Measurements from ENCODE around the gene CAMTA1. TPM values are rescaled to one million over a fixed set of nuclear protein-coding genes. Genes with fewer than 3 reads are reported as not detected.

CAMTA1 gene
- total RNA-seq, 1 experiment from 2014 or later, result 69.5 TPM

DNA sequence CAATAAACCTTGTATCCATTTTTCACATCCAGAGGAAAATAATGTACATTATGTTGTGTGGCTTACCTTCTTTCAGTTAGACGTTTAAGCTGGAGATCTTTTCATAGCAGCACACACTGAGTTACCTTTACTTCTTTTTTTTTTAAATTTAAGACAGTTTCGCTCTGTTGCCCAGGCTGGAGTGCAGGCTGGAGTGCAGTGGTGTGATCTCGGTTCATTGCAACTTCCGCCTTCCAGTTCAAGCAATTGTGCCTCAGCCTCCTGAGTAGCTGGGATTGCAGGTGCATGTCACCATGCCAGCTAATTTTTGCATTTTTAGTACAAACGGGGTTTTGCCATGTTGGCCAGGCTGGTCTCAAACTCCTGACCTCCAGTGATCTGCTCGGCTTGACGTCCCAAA lies 7.4 kb upstream of the CAMTA1 start (continued):
- TF ChIP-seq, protein P1, sequence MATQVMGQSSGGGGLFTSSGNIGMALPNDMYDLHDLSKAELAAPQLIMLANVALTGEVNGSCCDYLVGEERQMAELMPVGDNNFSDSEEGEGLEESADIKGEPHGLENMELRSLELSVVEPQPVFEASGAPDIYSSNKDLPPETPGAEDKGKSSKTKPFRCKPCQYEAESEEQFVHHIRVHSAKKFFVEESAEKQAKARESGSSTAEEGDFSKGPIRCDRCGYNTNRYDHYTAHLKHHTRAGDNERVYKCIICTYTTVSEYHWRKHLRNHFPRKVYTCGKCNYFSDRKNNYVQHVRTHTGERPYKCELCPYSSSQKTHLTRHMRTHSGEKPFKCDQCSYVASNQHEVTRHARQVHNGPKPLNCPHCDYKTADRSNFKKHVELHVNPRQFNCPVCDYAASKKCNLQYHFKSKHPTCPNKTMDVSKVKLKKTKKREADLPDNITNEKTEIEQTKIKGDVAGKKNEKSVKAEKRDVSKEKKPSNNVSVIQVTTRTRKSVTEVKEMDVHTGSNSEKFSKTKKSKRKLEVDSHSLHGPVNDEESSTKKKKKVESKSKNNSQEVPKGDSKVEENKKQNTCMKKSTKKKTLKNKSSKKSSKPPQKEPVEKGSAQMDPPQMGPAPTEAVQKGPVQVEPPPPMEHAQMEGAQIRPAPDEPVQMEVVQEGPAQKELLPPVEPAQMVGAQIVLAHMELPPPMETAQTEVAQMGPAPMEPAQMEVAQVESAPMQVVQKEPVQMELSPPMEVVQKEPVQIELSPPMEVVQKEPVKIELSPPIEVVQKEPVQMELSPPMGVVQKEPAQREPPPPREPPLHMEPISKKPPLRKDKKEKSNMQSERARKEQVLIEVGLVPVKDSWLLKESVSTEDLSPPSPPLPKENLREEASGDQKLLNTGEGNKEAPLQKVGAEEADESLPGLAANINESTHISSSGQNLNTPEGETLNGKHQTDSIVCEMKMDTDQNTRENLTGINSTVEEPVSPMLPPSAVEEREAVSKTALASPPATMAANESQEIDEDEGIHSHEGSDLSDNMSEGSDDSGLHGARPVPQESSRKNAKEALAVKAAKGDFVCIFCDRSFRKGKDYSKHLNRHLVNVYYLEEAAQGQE (IDR thresholded peaks at IDR 0.05; ENCODE audit: low read depth), result no peak
- no peak for TF ChIP-seq TCF7L2 (IDR thresholded peaks at IDR 0.05; ENCODE audit: borderline replicate concordance, extremely low read depth, insufficient read depth, insufficient read length)

DNA sequence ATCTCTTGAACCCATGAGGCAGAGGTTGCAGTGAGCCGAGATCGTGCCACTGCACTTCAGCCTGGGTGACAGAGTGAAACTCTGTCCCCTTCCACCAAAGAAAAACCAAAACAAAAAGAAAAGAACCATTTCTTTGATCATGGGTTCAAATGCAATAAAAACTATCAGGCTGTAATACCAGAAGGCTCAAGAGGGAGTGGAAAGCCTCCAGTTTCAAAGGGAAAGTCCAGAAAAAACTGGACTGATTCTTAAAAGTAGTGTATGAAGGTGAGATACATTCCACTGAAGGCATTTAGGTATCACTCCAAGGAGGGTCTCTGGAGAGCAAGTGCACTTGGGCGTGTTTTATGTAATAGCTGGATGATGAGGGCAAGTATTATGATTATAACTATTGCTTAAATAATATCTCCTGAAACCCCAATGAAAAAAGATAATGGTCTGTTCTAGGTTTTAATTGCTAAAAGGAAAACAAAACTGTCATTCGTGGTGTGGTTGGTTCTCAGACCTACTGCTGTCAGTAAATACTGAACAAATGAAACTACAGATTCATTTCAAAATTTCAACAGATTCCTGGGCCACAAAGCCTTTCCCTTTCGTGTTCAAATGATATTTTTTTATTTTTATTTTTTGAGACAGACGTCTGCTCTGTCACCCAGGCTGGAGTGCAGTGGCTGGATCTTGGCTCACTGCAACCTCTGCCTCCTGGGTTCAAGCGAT lies 6.0 kb upstream of the CAMTA1 start:
- intact Hi-C loops (cut with micrococcal nuclease), result no loop called here
- H3K9me2 ChIP-seq (ENCODE audit: insufficient read depth), result no peaks in the 10 kb centered on the region
- H3K79me2 ChIP-seq (ENCODE audit: insufficient read depth, low read length), result no peaks in the 10 kb centered on the region
- no peaks in the 10 kb centered on the region for H3K27me3 ChIP-seq (ENCODE audit: insufficient read depth, low read length)
- no peaks in the 10 kb centered on the region for H3K9me3 ChIP-seq (ENCODE audit: control insufficient read depth in 1 of 2, insufficient read depth in 1 of 2, low read depth in 1 of 2, low read length in 2 of 2)
- no peak overlapping the region for H2AFZ ChIP-seq (ENCODE audit: low read depth, low read length, poor library complexity, severe bottlenecking)
- H3K27ac ChIP-seq (ENCODE audit: low read depth, low read length), result no peak overlapping the region
- H3K4me3 ChIP-seq (replicated peaks in 1 of 2; ENCODE audit: low read depth in 1 of 2, low read length in 2 of 2), result no peak overlapping the region
- H3K9ac ChIP-seq (ENCODE audit: low read length), result no peak overlapping the region
- H3K36me3 ChIP-seq (ENCODE audit: control insufficient read depth in 1 of 2, insufficient read depth in 2 of 2, low read length in 2 of 2), result no peaks in the 10 kb centered on the region
- RAD21 ChIA-PET (ENCODE audit: low non-redundant PET in 1 of 2, low total read pairs in 2 of 2, uncharacterized antibody in 2 of 2, unreplicated experiment in 2 of 2), result no interaction called here
- H3K4me2 ChIP-seq (ENCODE audit: low read length), result no peak overlapping the region
- peaks cover 0 to 8% of the 10 kb centered on the region in 2 experiments; a peak in 3 of 4 replicates for H3K4me1 ChIP-seq (ENCODE audit: control insufficient read depth in 1 of 2, insufficient read depth in 2 of 2, low read length in 2 of 2)
- ATAC-seq, result no peak
- CTCF ChIA-PET, result no interaction called here
- POLR2A ChIA-PET, result no interaction called here
- H4K20me1 ChIP-seq (ENCODE audit: insufficient read depth), result no peaks in the 10 kb centered on the region
- DNase-seq (ENCODE audit: low read depth, low spot score), result no peak
- no TSS peak for BruUV-seq (replicated peaks)
- TF ChIP-seq FOSL1 (IDR thresholded peaks at IDR 0.05; ENCODE audit: low read depth) (no peak), ELF1 (IDR thresholded peaks at IDR 0.05; ENCODE audit: borderline replicate concordance, low read depth) (no peak), EGR1 (IDR thresholded peaks at IDR 0.05; ENCODE audit: low read depth) (no peak), SP1 (IDR thresholded peaks at IDR 0.05; ENCODE audit: low read depth) (no peak), POLR2A (IDR thresholded peaks at IDR 0.05; ENCODE audit: borderline replicate concordance, extremely low read depth, insufficient read depth, insufficient read length) (no peak), EZH2 (IDR thresholded peaks at IDR 0.05) (no peak), JUND (IDR thresholded peaks at IDR 0.05) (no peak), TCF7L2 (IDR thresholded peaks at IDR 0.05; ENCODE audit: borderline replicate concordance, extremely low read depth, insufficient read depth, insufficient read length) (no peak), CBX3 (IDR thresholded peaks at IDR 0.05; ENCODE audit: low read depth) (no peak), RAD21 (IDR thresholded peaks at IDR 0.05; ENCODE audit: low read depth) (no peak), YY1 (IDR thresholded peaks at IDR 0.05; ENCODE audit: extremely low read depth, insufficient replicate concordance, low read depth, low read length) (no peak)
- TF ChIP-seq, protein P2, sequence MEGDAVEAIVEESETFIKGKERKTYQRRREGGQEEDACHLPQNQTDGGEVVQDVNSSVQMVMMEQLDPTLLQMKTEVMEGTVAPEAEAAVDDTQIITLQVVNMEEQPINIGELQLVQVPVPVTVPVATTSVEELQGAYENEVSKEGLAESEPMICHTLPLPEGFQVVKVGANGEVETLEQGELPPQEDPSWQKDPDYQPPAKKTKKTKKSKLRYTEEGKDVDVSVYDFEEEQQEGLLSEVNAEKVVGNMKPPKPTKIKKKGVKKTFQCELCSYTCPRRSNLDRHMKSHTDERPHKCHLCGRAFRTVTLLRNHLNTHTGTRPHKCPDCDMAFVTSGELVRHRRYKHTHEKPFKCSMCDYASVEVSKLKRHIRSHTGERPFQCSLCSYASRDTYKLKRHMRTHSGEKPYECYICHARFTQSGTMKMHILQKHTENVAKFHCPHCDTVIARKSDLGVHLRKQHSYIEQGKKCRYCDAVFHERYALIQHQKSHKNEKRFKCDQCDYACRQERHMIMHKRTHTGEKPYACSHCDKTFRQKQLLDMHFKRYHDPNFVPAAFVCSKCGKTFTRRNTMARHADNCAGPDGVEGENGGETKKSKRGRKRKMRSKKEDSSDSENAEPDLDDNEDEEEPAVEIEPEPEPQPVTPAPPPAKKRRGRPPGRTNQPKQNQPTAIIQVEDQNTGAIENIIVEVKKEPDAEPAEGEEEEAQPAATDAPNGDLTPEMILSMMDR (IDR thresholded peaks at IDR 0.05 in 2 of 3, conservative IDR thresholded peaks at IDR 0.05 in 1 of 3; ENCODE audit: borderline replicate concordance in 1 of 3, insufficient read depth in 1 of 3, low read depth in 2 of 3, low read length in 2 of 3), result no peak
- TF ChIP-seq, protein P3, sequence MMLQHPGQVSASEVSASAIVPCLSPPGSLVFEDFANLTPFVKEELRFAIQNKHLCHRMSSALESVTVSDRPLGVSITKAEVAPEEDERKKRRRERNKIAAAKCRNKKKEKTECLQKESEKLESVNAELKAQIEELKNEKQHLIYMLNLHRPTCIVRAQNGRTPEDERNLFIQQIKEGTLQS (IDR thresholded peaks at IDR 0.05), result no peak
- TF ChIP-seq, protein P4, sequence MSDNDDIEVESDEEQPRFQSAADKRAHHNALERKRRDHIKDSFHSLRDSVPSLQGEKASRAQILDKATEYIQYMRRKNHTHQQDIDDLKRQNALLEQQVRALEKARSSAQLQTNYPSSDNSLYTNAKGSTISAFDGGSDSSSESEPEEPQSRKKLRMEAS (IDR thresholded peaks at IDR 0.05), result no peak
- TF ChIP-seq, protein P1 (IDR thresholded peaks at IDR 0.05; ENCODE audit: low read depth), result no peak

Measured in HCT116 (cell line).